Right cardiac atrium (tissue), 5 donors: Measurements from ENCODE around the gene MMD2. TPM values are rescaled to one million over a fixed set of nuclear protein-coding genes. Genes with fewer than 3 reads are reported as not detected.
"Not testable (repeated sequence)": the region's sequence is repeated elsewhere in the genome, so short reads cannot be mapped to it uniquely, and the experiment has no call there.

ENCODE experiments used
- ATAC-seq, 2 donors: fragments of 200-7000 bp; cut with Tn5 transposase; one replicate each; pipeline versions ENCODE4 v1.8.0 to v1.9.1; 2020; ENCODE audit warnings: moderate library complexity in 2 of 2, mild to moderate bottlenecking in 1 of 2
- DNase-seq, 3 donors: peaks; one replicate each; pipeline ENCODE4 v3.0.0-alpha.2; 2020
- H3K27ac ChIP-seq: one replicate; pipeline ENCODE4 v1.5.1; 2013; ENCODE audit warnings: mild to moderate bottlenecking, low read length, control low read depth, moderate library complexity
- H3K27me3 ChIP-seq: one replicate; pipeline ENCODE4 v1.6.1; 2013; ENCODE audit not compliant: control insufficient read depth, insufficient read depth
- H3K4me1 ChIP-seq: one replicate; pipeline ENCODE4 v1.6.1; 2013; ENCODE audit warnings: low read length; ENCODE audit not compliant: control insufficient read depth, insufficient read depth
- H3K4me3 ChIP-seq: one replicate; pipeline ENCODE4 v1.5.1; 2013; ENCODE audit warnings: low read length, control low read depth
- H3K9me3 ChIP-seq: one replicate; pipeline ENCODE4 v1.6.1; 2013; ENCODE audit warnings: low read length; ENCODE audit not compliant: control insufficient read depth
- WGBS: extraction: QIAGEN DNeasy Blood & Tissue Kit; methylation state at CpG from one replicate; pipeline ENCODE4 v1.1.7; 2013; 5-methylcytosine and 5-hydroxymethylcytosine counted together
- intact Hi-C, 4 donors: fragments of 100-400 bp; cut with DNase I; formaldehyde crosslinking; loops; one replicate each; pipeline versions ENCODE4 v1.11.0 to v1.14.0; 2022 to 2023
- polyA plus RNA-seq: library from polyadenylated mRNA; stranded (reverse); fragments of 200-250 nt; gene quantifications from one replicate; pipeline ENCODE4 v1.2.3, GENCODE V29; 2013
- total RNA-seq, 4 donors: library from RNA; stranded (reverse); fragmentation: NEBNext Ultra II Directional; extraction: Animal tissue kit (Norgen Biotek cat#: 25700); gene quantifications; one replicate each; pipeline ENCODE4 v1.2.1, GENCODE V29; 2021
- donor health status: healthy with polysubstance abuse.
- donor health status: DM: no; HTN: yes; CAD: no.
- donor health status: DM: no; HTN: no; CAD: no.
- donor health status: DM: no; HTN: yes; CAD: no; lungs with severe emphysema.
- donor health status: DM: yes; HTN: yes; CAD: no.

MMD2 gene
- total and polyA plus RNA-seq, 5 donors: not detected

DNA sequence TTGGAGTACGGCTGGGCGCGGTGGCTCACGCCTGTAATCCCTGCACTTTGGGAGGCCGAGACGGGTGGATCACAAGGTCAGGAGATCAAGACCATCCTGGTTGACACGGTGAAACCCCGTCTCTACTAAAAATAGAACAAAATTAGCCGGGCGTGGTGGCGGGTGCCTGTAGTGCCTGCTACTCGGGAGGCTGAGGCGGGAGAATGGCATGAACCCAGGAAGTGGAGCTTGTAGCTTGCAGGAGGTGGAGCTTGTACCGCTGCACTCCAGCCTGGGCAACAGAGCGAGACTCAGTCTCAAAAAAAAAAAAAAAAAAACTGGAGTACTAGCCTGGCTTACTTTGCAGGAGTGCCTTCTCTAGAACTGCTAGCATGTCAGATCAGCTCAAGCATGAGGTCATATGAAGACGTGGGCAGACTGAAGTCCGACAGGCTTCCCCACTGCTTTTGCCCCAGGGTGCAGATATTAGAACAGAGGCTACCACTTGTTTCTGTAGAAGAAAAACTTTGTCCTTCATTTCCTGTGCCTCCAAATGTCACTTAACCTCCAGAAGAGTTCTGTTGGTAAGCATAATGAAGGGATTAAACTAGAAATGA, 22.4 kb upstream of the MMD2 start:
- H3K27me3 ChIP-seq, ATAC-seq, H3K4me3 ChIP-seq, intact Hi-C loops, H3K9me3 ChIP-seq, H3K4me1 ChIP-seq, H3K27ac ChIP-seq, DNase-seq: not testable (repeated sequence)
- 96% methylated on average over 17 of the region's 17 CpGs for WGBS

DNA sequence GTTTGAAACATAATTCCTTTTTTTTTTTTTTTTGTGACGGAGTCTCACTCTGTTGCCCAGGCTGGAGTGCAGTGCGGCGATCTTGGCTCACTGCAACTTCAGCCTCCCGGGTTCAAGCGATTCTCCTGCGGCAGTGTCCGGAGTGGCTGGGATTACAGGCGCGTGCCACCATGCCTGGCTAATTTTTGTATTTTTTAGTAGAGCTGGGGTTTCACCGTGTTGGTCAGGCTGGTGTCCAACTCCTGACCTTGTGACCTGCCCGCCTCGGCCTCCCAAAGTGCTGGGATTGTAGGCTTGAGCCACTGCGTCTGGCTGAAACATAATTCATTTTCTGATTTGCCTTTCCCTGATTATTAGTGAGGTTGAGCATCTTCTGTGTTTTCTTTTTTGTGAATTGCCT, 16.6 kb upstream of the MMD2 start:
- intact Hi-C loops, ATAC-seq, H3K27ac ChIP-seq, DNase-seq, H3K4me3 ChIP-seq, H3K27me3 ChIP-seq, H3K4me1 ChIP-seq, H3K9me3 ChIP-seq: not testable (repeated sequence)
- 94% methylated on average over 13 of the region's 13 CpGs for WGBS

DNA sequence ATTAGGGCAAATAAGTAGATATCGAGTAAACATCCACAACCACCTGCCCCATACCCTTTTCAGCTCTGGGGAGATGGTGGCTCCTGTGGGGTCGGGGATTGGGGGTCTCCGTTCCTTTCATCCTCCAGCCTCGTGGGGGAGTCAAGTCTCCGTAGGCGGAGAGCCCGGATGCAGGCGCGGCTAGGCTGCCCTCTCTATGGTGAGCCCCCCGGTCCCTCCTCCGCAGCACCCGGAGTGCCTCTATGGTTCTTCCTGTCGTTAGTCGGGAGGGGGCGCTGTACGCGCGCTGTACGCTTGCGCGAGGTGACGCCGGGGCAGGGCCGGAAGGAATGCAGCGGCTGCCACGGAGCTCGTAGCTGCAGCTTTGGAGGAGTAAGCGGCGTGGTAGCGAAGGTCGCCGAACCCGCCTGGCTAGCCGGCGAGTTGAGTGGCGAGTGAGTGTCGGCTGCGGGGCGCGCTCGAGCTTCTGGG, 14.8 kb upstream of the MMD2 start:
- 3% methylated on average over 41 of the region's 41 CpGs for WGBS
- peak; percentile 98 to 99 for ATAC-seq

DNA sequence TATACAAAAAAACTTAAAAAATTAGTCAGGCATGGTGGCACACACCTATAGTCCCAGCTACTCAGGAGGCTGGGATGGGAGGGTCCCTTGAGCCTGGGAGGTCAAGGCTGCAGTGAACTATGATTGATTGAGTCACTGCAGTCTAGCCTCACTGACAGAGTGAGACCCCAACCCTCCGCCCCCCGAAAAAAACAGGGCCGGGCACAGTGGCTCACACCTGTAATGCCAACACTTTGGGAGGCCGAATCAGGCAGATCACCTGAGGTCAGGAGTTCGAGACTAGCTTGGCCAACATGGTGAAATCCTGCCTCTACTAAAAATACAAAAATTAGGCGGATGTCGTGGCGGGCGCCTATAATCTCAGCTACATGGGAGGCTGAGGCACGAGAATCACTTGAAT, 13.5 kb upstream of the MMD2 start:
- ATAC-seq, H3K4me3 ChIP-seq, H3K4me1 ChIP-seq, H3K27ac ChIP-seq, H3K27me3 ChIP-seq, H3K9me3 ChIP-seq, DNase-seq: not testable (repeated sequence)
- WGBS: 89% methylated on average over 10 of the region's 10 CpGs
- intact Hi-C loops: loop anchor here in 1 of 4 donors (5.0 kb wide), 1 partner anchor 115 kb away; no protein-coding TSS in a partner anchor

More for the DNA sequence above, 14.8 kb upstream of the MMD2 start:
- intact Hi-C loops: loop anchor here in 1 of 4 donors (5.0 kb wide), 1 partner anchor 114 kb away; no protein-coding TSS in a partner anchor
- no peaks in the 10 kb centered on the region for H3K4me1 ChIP-seq
- H3K27me3 ChIP-seq: no peaks in the 10 kb centered on the region
- peak overlapping the region; percentile 69 for H3K27ac ChIP-seq
- peak overlapping the region; percentile 60 for H3K4me3 ChIP-seq
- peak; percentile 92 to 96 (median 96) for DNase-seq
- no peaks in the 10 kb centered on the region for H3K9me3 ChIP-seq

DNA sequence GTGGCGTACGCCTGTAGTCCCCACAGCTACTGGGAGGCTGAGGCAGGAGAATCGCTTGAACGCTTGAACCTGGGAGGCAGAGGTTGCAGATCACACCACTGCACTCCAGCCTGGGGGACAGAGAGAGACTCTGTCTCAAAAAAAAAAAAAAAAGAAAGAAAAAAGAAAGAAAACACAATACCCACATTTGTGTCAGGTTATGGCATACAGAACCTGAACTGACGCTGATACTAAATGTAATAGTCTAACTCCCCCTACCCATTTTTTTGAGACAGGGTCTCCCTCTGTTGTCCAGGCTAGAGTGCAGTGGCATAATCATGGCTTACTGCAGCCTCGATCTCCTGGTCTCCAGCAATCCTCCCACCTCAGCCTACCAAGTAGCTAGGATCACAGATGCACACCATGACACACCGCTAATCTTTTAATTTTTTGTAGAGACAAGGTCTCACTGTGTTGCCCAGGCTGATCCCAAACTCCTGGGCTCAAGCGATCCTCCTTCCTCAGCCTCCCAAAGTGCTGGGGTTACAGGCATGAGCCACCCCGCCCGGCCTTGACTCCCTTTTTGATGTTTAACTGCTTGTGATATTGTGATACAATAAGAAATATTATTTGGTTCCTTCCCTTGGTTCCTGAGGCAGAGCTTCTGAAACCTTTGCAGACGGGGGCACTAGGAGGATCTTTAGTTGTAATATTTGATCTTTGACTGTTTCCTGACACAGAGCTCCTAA, 6.5 kb upstream of the MMD2 start:
- Histone ChIP-seq H3K4me1 (no peaks in the 10 kb centered on the region), H3K9me3 (no peaks in the 10 kb centered on the region), H3K27me3 (no peaks in the 10 kb centered on the region), H3K27ac (no peak overlapping the region), H3K4me3 (no peak overlapping the region)
- intact Hi-C loops: no loop called here
- WGBS: 85% methylated on average over 11 of the region's 11 CpGs
- DNase-seq (no peak), ATAC-seq (no peak)

DNA sequence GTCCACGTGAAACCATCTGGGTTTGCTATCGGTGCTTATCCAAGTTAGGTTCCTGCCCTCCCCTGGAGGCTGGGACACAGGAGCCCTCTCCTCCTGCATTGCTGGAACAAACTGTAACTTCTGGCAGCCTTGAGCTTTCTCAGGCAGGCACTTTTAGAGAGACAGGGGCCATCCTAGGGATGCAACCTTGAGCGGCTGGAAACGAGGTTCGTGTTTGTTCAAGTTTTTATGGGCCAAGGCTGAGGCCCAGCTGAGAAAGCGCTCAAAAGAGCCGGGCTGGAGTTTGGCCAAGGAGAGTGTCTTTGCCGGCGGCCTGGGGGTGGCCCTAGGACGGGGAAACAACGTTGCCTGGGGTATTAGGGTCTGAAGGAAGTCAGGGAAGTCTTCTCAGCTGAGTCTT, 5.5 kb upstream of the MMD2 start:
- Histone ChIP-seq H3K4me1 (no peaks in the 10 kb centered on the region), H3K27ac (no peak overlapping the region), H3K9me3 (no peaks in the 10 kb centered on the region), H3K4me3 (no peak overlapping the region), H3K27me3 (no peaks in the 10 kb centered on the region)
- intact Hi-C loops: no loop called here
- DNase-seq (no peak), ATAC-seq (no peak)
- 55% methylated on average over 11 of the region's 11 CpGs for WGBS

DNA sequence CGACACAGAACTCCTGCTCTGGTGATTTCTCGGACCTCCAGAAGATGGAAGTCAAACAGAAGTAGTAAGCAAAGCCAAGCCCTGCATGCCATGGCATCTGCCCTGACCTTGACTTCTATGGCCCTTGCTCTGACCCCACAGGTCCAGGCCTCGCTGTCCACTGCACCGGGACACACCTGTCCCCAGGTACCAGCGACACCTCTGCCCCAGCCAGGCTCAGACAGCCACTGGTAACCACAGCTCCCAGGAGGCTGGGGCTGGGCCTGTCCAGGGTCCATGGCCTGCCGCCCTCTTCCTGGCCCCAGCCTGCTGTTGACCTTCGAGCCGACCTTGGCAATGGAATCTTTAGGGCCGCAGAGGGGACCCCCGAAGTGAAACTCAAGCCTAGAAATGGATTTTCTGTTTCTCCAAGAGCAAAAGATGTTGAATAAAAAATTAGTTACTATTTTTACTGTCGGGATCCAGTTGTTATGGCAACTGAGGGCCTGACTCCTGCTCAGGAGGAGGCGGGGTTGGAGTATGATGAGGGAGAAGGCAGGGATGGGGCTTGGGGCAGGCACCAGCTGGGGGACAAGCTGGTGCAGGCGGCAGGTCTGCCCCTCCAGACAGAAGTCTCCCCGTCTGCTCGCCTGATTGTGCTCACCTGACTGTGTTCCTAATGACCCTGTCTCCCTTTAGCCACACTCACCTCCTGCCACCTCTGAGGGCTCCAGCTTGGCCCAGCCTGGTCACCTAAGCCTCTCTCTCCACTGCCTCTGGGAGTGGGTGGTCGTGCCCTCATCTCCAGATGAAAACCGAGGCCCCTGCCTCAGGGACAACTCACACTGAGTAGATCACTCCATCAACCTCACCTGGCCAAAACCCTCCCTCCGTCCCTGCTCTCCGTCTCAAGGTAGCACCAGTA, 4.1 kb upstream of the MMD2 start:
- no peak for ATAC-seq
- Histone ChIP-seq H3K4me3 (no peak overlapping the region), H3K27me3 (no peaks in the 10 kb centered on the region), H3K4me1 (no peaks in the 10 kb centered on the region), H3K9me3 (no peaks in the 10 kb centered on the region), H3K27ac (no peak overlapping the region)
- WGBS: 78% methylated on average over 19 of the region's 19 CpGs
- no peak for DNase-seq
- intact Hi-C loops: no loop called here

DNA sequence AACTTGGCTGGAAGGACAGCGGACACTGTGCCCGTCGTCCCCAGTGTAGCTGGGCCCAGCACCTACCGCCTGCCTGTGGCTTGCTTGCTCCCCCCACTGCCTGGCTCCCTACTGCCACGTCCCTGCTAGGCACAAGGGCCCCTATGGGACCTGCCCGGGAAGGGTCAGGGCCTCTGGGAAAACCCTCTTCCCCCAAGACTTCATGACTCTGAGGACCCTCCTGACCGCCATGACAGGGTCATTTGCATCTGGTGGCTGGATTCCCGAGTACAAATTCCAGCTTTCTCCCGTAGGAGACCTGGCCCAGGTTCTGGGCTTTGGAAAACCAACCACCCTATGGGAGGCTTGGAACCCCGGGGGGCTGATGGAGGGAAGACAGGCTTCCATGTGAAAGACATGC, 1.4 kb upstream of the MMD2 start:
- WGBS: 51% methylated on average over 10 of the region's 10 CpGs
- ATAC-seq (no peak), DNase-seq (no peak)
- intact Hi-C loops: no loop called here
- no peak overlapping the region for H3K27ac ChIP-seq
- no peaks in the 10 kb centered on the region for H3K27me3 ChIP-seq
- H3K4me1 ChIP-seq: no peaks in the 10 kb centered on the region
- no peak overlapping the region for H3K4me3 ChIP-seq
- no peaks in the 10 kb centered on the region for H3K9me3 ChIP-seq

DNA sequence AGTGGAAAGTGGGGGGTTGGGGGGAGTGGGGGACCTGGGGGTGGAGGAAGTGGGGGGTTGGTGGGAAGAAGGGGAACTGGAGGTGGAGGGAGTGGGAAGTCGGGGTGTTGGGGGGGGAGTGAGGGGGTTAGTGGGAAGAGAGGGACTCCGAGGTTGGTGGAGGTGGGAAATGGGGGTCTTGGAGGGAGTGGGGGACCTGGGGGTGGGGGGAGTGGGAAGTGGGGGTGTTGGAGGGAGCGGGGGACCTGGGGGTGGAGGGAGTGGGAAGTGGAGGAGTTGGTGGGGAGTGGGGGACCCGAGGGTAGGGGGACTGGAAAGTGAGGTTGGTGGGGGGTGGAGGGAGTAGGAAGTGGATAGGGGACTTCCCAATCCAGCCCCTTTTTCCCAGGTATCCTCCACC, 906 bp upstream of the MMD2 start:
- WGBS: 61% methylated on average over 3 of the region's 4 CpGs
- intact Hi-C loops: no loop called here
- no peak overlapping the region for H3K4me3 ChIP-seq
- H3K4me1 ChIP-seq: no peaks in the 10 kb centered on the region
- H3K27ac ChIP-seq: no peak overlapping the region
- no peak for ATAC-seq
- H3K27me3 ChIP-seq: no peaks in the 10 kb centered on the region
- no peaks in the 10 kb centered on the region for H3K9me3 ChIP-seq
- no peak for DNase-seq

DNA sequence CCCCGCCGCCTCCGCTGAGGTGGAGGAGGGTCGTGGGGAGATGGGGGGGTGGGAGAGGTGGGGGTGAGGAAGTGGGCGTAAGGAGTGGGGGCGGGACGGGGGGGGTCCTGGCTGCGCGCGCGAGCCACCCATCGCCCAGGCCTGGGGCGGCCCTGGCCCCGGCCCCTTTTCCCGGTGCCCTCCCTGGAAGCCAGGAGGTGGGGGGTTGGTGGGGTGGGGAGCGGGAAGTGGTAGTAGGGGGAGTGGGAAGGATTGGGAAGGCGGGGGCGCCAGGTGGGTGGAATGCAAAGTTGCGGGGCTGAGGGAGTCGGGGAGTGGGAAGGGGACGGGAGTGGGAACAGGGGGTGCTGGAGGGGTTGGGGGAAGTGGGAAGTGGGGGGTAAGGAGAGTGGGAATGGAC, 319 bp upstream of the MMD2 start:
- intact Hi-C loops: no loop called here
- no peak overlapping the region for H3K27ac ChIP-seq
- no peaks in the 10 kb centered on the region for H3K9me3 ChIP-seq
- DNase-seq (no peak), ATAC-seq (no peak)
- WGBS: 0% methylated on average over 20 of the region's 21 CpGs
- H3K4me3 ChIP-seq: peak overlapping the region; percentile 77
- H3K27me3 ChIP-seq: no peaks in the 10 kb centered on the region
- no peaks in the 10 kb centered on the region for H3K4me1 ChIP-seq
